ENCODE measurements around the gene KBTBD12.

DNA sequence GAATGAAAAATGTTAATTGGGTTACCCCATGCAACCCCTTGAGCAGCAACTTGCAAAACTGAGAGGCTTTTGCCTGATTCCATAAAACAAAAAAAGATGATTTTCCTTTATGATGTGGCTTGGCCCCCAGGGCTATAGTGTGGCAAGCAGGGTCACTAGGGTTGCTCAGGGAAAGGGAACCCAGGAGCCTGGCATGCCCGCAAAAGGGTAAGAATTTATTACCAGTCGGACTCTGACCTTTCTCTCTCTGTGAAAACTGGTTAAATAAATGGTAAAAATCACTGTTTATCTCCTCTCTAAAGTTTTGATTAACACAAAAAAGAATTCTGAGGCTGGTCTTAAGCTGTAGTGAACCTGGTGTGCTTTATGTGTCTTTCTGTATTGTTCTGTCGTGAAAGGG, 99.5 kb downstream of the KBTBD12 start:
- TF ChIP-seq, protein P1, sequence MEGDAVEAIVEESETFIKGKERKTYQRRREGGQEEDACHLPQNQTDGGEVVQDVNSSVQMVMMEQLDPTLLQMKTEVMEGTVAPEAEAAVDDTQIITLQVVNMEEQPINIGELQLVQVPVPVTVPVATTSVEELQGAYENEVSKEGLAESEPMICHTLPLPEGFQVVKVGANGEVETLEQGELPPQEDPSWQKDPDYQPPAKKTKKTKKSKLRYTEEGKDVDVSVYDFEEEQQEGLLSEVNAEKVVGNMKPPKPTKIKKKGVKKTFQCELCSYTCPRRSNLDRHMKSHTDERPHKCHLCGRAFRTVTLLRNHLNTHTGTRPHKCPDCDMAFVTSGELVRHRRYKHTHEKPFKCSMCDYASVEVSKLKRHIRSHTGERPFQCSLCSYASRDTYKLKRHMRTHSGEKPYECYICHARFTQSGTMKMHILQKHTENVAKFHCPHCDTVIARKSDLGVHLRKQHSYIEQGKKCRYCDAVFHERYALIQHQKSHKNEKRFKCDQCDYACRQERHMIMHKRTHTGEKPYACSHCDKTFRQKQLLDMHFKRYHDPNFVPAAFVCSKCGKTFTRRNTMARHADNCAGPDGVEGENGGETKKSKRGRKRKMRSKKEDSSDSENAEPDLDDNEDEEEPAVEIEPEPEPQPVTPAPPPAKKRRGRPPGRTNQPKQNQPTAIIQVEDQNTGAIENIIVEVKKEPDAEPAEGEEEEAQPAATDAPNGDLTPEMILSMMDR (IDR thresholded peaks at IDR 0.05; ENCODE audit: poor library complexity): no peak
- TF ChIP-seq EZH2phosphoT487 (IDR thresholded peaks at IDR 0.05; ENCODE audit: low read depth, severe bottlenecking, unreplicated experiment): no peak
